GM18502 (cell line): ENCODE results near the gene TNNT1.
A peak's percentile ranks its signal among the peaks of the same experiment; 100 is the strongest.

ENCODE experiments used
- ATAC-seq: cut with Tn5 transposase; IDR thresholded peaks from one replicate; pipeline ENCODE4 v1.9.1; 2021; ENCODE audit warnings: mild to moderate bottlenecking; ENCODE audit not compliant: unreplicated experiment, poor library complexity

TNNT1 gene

GRCh38 chr19:55092423-55093318 lies 56.3 kb downstream of the TNNT1 start:
- ATAC-seq = no peak

- no peak for ATAC-seq
Observed at GRCh38 chr19:55091955-55092354, 57.1 kb downstream of the TNNT1 start.

DNA sequence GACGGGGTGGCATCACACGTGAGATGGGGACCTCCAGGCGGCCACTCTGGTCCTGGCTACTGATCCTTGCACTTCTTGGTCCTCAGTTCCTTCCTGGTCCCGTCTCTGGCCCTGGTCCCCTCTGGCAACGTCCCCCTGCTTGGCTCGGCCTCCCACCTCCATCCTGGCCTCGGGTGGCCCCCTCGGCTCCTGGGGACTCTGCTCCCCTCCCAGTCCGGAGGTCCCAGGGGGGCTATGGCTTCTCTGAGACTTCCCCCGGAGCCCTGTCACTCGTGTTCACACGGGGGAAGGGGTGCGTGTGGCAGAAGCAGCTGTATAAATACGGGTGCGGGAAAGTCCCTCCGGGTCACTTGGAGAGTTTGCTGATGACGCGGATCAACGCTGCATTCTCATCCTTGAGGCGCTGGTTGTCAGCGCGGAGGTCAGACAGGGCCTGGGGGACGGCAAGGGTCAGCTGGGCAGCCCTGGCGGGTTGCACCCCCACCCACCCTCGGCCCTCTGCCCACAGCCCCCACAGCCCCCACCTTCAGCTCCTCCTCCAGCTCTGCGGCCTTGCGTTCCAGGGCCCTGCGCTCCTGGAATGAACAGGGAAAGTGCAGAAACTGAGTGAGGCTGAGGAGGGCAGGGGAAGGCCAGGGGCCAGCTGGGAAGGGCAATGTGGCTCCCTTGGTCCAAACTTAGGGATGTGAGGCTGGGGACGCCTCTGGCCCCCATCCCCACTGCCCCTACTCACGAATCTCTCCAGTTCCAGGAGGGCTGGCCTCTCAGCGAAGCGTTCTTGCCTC lies 57.7 kb downstream of the TNNT1 start:
- no peak for ATAC-seq

DNA sequence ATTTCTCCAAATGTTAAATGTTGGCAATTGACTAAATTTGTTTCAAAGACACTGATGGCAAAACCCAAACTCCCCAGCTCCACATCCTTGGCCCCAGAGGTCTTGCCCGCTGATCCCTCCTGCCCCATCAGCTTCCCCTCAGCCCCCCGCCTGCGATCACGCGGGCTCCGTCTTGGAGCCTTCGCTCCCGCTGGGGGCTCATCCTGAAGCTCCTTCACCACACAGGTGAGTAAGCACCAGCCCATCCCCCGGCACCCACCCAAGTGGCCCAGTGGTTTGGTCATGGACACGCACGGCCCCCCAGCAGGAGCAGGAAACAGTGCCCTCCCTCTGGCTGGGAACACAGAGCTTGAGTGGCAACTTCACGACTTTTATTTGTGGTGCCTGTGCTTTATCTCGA lies 58.4 kb downstream of the TNNT1 start:
- no peak for ATAC-seq

DNA sequence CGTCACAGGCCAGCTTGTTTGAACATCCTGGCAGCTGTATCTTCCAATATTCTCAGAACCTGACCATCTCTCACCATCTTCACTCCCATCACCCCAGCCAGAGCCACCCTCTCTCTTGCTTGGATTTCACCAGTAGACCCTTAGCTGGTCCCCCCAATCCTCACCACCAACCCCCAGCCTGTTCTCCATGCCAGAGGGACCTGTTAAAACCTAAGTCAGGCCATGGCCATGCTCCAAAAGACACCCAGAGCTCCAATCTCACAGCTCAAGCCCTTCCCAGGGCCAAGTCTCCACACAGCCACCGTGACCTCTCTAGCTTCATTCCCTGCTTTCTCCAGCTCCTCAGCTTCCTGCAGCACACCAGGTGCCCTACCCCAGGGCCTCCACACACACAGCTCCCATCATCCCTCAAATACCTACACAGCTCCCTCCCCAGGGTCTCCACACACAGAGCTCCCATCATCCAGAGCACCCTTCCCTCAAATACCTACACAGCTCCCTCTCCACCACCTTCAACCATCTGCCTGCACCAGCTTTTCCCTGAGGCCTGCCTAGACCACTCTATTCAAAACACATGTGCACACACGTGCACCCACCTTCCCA lies 59.6 kb downstream of the TNNT1 start:
- no peak for ATAC-seq

DNA sequence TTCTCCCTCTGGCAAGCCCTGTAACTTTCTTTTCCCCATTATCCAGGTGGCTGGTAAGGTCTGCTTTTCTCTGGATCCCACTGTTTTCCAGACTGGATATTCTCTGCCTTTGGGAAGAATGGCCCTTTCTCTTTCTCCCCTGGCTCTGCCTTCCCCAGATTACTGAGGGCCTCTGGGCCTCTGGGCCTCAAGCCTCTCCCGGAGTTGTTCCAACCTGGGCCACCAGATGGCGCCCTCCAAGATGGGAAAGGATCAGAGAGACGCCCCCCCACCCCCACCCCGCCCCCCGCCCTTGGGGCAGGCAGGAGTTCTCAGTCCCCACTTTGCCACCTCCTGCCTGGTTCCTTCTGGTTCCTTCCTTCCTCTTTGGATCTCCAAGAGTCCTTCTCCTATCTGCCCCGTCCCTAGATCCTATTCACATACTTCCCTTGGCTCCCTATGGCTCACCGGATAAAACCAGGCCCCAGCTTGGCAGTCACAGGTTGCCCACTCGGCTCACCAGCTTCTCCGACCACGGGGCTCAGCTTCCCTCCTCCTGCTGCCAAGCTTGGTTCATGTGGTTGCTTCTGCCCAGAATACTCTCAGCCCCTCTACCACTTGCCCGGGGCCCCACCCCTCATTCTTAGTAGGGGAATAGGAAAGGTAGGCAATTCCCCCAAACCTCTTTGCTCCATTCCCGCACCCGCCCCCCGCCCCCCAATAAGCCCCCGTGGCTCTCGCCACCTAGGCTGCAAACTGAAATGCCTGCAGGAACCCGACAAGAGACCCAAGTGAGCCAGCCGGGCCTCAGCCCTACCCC lies 60.3 kb downstream of the TNNT1 start:
- ATAC-seq = no peak

DNA sequence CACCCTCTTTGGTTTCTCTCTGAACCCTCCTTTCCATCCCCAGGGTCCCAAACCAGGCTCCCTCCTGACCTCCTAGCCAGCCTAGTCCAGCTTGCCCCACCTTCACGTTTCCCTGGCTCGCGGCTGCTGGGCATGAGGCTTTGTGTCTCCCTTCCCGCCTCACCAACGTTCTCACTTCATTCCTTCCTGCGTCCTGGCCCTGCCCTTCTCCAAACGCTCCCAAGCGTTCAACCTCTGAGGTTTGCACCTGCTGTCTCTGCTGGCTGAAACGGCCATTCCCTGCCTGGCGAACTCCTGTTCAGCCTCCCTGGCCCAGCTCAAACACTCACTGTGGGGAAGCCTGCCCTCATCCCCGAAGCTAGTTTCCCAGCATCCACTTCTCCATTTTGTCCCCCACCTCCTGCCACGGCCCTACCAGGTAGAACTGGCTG lies 61.0 kb downstream of the TNNT1 start:
- no peak for ATAC-seq

- ATAC-seq = no peak
Observed at GRCh38 chr19:55087542-55087901, 61.5 kb downstream of the TNNT1 start.

- peak; percentile 57 for ATAC-seq
Observed at GRCh38 chr19:55086730-55087541, 62.1 kb downstream of the TNNT1 start.

DNA sequence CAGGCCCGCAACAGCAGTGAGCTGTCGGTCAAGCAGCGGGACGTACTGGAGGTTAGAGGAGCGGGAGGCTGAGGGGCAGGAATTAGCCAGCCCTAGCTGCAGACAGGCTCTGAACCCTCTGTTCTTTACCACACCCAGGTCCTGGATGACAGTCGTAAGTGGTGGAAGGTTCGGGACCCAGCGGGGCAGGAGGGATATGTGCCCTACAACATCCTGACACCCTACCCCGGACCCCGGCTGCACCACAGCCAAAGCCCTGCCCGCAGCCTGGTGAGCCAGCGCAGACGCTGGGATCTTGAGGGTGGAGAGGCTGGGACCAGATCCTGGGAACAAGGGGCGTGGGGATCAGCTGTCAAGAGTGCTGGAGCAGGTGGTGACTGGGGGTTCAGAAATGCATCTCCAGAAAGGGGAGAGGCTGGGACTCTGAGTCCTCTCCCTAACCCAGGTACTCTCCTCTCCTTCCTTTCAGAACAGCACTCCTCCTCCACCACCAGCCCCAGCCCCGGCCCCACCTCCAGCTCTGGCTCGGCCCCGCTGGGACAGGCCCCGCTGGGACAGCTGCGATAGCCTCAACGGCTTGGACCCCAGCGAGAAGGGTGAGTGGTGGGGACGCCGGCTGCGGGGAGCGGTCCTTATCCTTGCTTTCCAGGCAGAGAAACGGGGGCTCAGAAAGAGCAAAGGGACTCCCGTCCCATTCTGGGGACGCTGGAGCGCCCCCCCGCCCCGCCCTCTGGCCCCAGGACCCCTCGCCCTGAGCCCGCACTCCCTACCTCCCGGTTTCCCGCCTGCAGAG lies 62.9 kb downstream of the TNNT1 start:
- no peak for ATAC-seq

DNA sequence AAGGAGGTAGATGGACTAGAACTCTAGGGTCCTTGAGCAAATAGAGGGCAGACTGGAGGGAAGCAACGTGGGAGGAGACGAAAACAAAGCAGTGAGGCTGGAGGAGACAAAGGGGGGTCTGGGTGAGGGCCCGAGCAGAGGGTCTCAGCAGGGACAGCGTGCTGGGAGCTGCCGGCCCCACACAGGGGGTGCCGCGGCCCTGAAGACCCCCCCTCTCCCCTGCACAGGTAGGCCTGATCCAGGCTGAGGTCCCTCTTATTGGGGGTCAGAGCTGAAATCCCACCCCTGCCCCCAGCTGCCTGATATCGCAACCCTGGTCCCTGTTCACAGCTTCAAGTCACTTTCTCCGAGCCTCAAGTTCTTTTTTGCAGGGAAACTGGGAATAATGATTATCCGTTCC lies 64.6 kb downstream of the TNNT1 start:
- ATAC-seq = no peak

DNA sequence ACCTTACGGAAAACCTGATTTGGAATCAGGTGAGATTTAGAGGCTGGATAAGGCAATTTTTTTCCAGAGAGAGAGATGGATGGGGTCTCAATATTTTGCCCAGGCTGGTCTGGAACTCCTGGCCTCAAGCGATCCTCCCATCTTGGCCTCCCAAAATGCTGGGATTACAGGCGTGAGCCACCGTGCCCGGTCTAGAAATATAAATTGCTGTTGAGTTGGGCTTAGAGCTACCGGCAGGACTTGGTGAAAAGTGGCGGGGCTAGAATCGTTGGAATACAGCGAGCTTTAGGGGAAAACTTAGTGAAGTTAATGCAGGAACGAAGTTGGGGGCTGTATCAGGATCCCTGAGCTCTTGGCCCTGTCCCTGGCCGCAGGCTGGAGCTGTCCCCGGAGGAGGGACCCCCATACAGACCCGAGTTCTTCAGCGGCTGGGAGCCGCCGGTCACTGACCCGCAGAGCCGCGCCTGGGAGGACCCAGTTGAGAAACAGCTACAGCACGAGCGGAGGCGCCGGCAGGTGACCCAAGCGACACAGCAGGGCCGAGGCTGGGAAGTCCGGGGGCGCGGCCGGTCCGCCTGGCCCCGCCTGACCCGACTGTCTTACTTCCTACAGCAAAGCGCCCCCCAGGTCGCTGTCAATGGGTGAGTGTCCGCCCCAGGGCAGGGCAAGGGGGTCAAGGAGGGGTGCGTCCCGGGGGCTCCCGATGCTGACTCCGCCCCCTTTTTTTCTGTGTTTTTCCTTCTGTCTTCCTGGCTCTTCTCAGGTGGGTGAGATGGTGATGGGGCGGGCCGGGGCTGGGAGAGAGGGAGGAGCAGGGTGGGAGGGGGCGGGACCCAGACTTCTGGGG lies 65.8 kb downstream of the TNNT1 start:
- no peak for ATAC-seq
